ENCODE results near the gene KPNA2. TPM values are rescaled to one million over a fixed set of nuclear protein-coding genes. Genes with fewer than 3 reads are reported as not detected.

KPNA2 gene
- total and polyA plus RNA-seq, 2 of the 13 experiments (the other 11 are each of a cell fraction or from before 2014, with no cell fraction given), result 111 to 305 TPM

GRCh38 chr17:68035523-68036303 is at the start of gene KPNA2 (continued):
- no peak for TF ChIP-seq RERE (CRISPR knock-in tag; IDR thresholded peaks at IDR 0.05; ENCODE audit: low read depth)
- TF ChIP-seq ZEB1 (IDR thresholded peaks at IDR 0.05; ENCODE audit: insufficient replicate concordance, low read depth), result no peak
- peak; percentile 55; the same call in 1 of the 2 replicates for TF ChIP-seq MLXIP (CRISPR knock-in tag; IDR thresholded peaks at IDR 0.05; ENCODE audit: borderline replicate concordance)
- peak; percentile 88 for TF ChIP-seq ZSCAN5A (CRISPR knock-in tag; IDR thresholded peaks at IDR 0.05; ENCODE audit: borderline replicate concordance)
- peak; percentile 24; the same call in 1 of the 2 replicates for TF ChIP-seq TCF7 (IDR thresholded peaks at IDR 0.05; ENCODE audit: low read depth)
- TF ChIP-seq ZNF17 (CRISPR knock-in tag; IDR thresholded peaks at IDR 0.05), result no peak
- TF ChIP-seq SALL2 (CRISPR knock-in tag; IDR thresholded peaks at IDR 0.05), result peak; percentile 99
- TF ChIP-seq ZMAT3 (CRISPR knock-in tag; conservative IDR thresholded peaks at IDR 0.05), result 0 out of 2 replicates have a peak, but pooled peaks have one; percentile 49
- TF ChIP-seq NFE2 (CRISPR knock-in tag; IDR thresholded peaks at IDR 0.05), result no peak; the same call in 1 of the 2 replicates
- TF ChIP-seq BHLHE40 (IDR thresholded peaks at IDR 0.05; ENCODE audit: low read length), result peak; percentile 92
- TF ChIP-seq GTF2F1 (IDR thresholded peaks at IDR 0.05; ENCODE audit: low read length), result peak; percentile 80; the same call in 1 of the 2 replicates
- TF ChIP-seq ZNF576 (CRISPR knock-in tag; IDR thresholded peaks at IDR 0.05), result peak; percentile 62; the same call in 1 of the 2 replicates
- peak; percentile 86; the same call in 1 of the 2 replicates for TF ChIP-seq TOPORS (CRISPR knock-in tag; IDR thresholded peaks at IDR 0.05)
- TF ChIP-seq YY1 (IDR thresholded peaks at IDR 0.05; ENCODE audit: insufficient read depth, insufficient replicate concordance, low read depth, low read length), result peak; percentile 28
- TF ChIP-seq ESRRA (CRISPR knock-in tag; IDR thresholded peaks at IDR 0.05; ENCODE audit: low read depth), result peak; percentile 80
- TF ChIP-seq ZNF660 (CRISPR knock-in tag; IDR thresholded peaks at IDR 0.05; ENCODE audit: borderline replicate concordance, low read depth), result no peak
- TF ChIP-seq TBX2 (CRISPR knock-in tag; IDR thresholded peaks at IDR 0.05; ENCODE audit: borderline replicate concordance), result peak; percentile 88; the same call in 1 of the 2 replicates

Measured in HepG2 (cell line).